Omental fat pad (tissue), 4 donors: ENCODE data around the gene TIE1. TPM values are rescaled to one million over a fixed set of nuclear protein-coding genes. Genes with fewer than 3 reads are reported as not detected.

ENCODE experiments used
- ATAC-seq: fragments of 150-250 bp; one replicate; pipeline ENCODE4 v1.9.1; 2016; ENCODE audit warnings: mild to moderate bottlenecking, moderate library complexity; ENCODE audit not compliant: low FRiP score
- DNase-seq: peaks from one replicate; pipeline ENCODE4 v3.0.0-alpha.2; 2019; ENCODE audit warnings: low spot score
- CTCF ChIP-seq, 3 donors: fragments of 450-650 bp; IDR thresholded peaks; one replicate each; pipeline ENCODE4 v1.5.1; 2016 to 2017; ENCODE audit warnings: antibody characterized with exemption in 3 of 3, mild to moderate bottlenecking in 3 of 3, moderate library complexity in 2 of 3
- total RNA-seq, 4 donors: library from RNA; depleted of rRNA; stranded (reverse); fragments of >200 nt; gene quantifications; one replicate each; pipeline ENCODE4 v1.1.0, GENCODE V29; 2016

TIE1 gene
- total RNA-seq, 4 donors from 2014 or later, result 15.2 to 156 (median 44.6) TPM

- ATAC-seq (no peak), DNase-seq (no peak)
- no peak for TF ChIP-seq CTCF (IDR thresholded peaks at IDR 0.05)
These were observed 12.1 kb downstream of the TIE1 start for GRCh38 chr1:43312663-43313515.

- no peak for TF ChIP-seq CTCF (IDR thresholded peaks at IDR 0.05)
- no peak for ATAC-seq
- DNase-seq, result no peak
These were observed 13.0 kb downstream of the TIE1 start for GRCh38 chr1:43313771-43314170.

GRCh38 chr1:43314233-43314632 lies 13.5 kb downstream of the TIE1 start:
- ATAC-seq, result no peak
- DNase-seq, result no peak
- TF ChIP-seq CTCF (IDR thresholded peaks at IDR 0.05), result no peak

DNA sequence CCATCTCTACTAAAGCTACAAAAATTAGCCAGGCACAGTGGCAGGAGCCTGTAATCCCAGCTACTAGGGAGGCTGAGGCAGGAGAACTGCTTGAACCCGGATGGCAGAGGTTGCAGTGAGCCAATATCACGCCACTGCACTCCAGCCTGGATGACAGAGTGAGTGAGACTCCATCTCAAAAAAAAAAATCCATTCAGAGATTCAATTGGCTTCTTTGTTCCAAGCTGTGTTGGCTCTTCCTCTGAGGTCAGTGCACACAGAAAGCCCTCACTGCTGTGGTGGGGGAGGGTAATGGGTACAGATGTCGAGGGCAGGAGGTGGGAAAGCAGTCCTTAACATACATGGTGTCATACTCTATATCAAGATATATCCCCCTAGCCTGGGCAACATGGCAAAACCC lies 14.7 kb downstream of the TIE1 start:
- ATAC-seq (no peak), DNase-seq (no peak)
- TF ChIP-seq CTCF (IDR thresholded peaks at IDR 0.05), result no peak

- DNase-seq (no peak), ATAC-seq (no peak)
- no peak for TF ChIP-seq CTCF (IDR thresholded peaks at IDR 0.05)
These were observed 15.4 kb downstream of the TIE1 start for GRCh38 chr1:43315963-43316737.

GRCh38 chr1:43316738-43317520 lies 16.1 kb downstream of the TIE1 start:
- ATAC-seq (no peak), DNase-seq (no peak)
- TF ChIP-seq CTCF (IDR thresholded peaks at IDR 0.05), result no peak
